GM06990 (cell line): ENCODE results near the gene PSMC1.

Source experiments
- DNase-seq: peaks from one replicate; pipeline ENCODE4 v3.0.0-alpha.2; 2011; ENCODE audit not compliant: insufficient read length; ENCODE audit errors: extremely low read depth
- H3K27me3 ChIP-seq: replicated peaks from 2 replicates; pipeline ENCODE4 v1.6.0; 2011; ENCODE audit warnings: low read length; ENCODE audit not compliant: control insufficient read depth, insufficient read depth
- H3K36me3 ChIP-seq: 2 replicates; pipeline ENCODE4 v1.5.1; 2011; ENCODE audit warnings: low read length; ENCODE audit not compliant: control insufficient read depth, insufficient read depth
- H3K4me3 ChIP-seq: replicated peaks from 2 replicates; pipeline ENCODE4 v1.5.1; 2011; ENCODE audit warnings: low read depth, mild to moderate bottlenecking, control low read depth, low read length
- TF ChIP-seq, protein P1 (sequence below): IDR thresholded peaks from 2 replicates; pipeline ENCODE4 v1.5.1; 2011; ENCODE audit warnings: low read length, control low read depth, mild to moderate bottlenecking, inconsistent platforms; ENCODE audit not compliant: insufficient read depth, poor library complexity, severe bottlenecking

Gene PSMC1

DNA sequence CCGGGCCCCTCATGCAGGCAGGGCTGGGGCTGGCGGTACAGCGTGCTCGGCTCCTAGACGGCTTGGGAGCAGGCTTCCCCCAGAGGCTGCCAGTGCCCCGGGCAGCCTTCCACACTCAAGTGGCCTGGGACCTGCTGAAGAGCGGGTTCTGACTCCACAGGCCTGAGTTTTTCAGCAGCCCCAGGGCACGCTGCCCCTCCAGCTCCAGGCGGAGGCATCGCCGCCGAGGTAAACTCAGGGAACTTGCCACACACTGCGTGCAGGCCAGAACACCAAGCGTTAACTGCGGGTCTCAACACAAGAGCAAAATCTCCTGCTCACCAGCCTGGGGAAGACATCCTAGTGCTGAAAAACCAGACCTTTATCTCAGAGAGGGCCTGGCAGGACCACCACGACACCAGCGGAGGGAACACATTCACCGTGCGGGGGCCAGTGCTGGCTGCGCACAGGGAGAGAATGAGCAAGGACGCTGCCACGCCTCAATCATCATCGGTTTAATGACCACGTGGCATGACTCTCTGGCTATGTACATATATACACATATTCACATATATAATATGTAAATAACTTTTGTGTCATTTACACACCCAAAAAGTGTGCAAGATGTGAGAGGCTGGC lies 21.3 kb downstream of the PSMC1 start:
- DNase-seq = no peak
- Histone ChIP-seq H3K36me3 (peaks cover 13% of the 10 kb centered on the region), H3K4me3 (no peak overlapping the region), H3K27me3 (no peaks in the 10 kb centered on the region)
- TF ChIP-seq, protein P1, sequence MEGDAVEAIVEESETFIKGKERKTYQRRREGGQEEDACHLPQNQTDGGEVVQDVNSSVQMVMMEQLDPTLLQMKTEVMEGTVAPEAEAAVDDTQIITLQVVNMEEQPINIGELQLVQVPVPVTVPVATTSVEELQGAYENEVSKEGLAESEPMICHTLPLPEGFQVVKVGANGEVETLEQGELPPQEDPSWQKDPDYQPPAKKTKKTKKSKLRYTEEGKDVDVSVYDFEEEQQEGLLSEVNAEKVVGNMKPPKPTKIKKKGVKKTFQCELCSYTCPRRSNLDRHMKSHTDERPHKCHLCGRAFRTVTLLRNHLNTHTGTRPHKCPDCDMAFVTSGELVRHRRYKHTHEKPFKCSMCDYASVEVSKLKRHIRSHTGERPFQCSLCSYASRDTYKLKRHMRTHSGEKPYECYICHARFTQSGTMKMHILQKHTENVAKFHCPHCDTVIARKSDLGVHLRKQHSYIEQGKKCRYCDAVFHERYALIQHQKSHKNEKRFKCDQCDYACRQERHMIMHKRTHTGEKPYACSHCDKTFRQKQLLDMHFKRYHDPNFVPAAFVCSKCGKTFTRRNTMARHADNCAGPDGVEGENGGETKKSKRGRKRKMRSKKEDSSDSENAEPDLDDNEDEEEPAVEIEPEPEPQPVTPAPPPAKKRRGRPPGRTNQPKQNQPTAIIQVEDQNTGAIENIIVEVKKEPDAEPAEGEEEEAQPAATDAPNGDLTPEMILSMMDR = no peak

DNA sequence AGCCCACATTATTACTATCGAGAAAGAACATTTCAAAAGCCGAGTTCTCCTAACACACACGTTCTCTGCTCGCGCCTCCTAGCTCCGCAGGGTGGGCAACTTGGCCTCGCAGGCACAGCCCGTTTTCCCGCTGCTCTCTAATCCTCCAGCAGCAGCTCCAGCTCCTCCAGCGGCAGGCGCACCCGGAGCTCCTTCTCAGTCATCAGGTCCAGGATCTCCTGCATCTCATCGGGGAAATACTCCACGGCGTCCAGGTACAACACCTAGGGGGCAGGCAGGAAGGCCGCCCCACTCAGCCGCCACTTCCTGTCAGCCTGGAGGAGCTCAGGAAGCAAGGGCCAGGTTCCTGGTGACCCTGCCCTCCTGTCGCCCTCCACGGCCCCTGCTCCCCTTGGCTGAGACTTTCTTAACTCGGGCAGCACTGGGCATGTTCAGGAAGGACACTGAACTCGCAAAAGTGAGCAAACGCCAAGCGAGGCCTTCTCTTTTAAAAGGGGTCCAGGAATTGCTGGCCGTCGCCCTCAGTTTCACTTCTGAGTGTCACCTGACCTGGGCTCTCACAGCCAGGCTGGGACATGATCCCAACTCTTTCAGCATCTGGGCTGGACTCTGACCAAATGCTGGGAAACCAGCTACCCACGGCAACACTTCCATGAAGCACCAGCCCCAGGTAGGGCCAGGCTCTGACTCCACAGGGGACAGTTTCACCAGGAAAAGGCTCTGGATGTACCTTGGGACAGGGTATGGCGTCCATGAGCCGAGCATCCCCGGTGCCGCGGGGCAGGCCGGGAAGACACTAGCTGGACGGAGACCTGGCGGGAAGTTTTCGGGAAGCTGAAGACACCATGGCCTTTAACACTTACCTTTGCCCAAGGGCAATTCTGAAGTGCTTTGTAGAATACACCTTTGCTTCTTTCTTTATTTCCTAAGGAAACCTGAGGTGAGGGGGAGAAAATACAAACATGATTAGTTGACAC lies 22.1 kb downstream of the PSMC1 start:
- peaks cover 12% of the 10 kb centered on the region for H3K36me3 ChIP-seq
- DNase-seq = no peak
- no peaks in the 10 kb centered on the region for H3K27me3 ChIP-seq
- no peak overlapping the region for H3K4me3 ChIP-seq
- TF ChIP-seq, protein P1 = no peak

DNA sequence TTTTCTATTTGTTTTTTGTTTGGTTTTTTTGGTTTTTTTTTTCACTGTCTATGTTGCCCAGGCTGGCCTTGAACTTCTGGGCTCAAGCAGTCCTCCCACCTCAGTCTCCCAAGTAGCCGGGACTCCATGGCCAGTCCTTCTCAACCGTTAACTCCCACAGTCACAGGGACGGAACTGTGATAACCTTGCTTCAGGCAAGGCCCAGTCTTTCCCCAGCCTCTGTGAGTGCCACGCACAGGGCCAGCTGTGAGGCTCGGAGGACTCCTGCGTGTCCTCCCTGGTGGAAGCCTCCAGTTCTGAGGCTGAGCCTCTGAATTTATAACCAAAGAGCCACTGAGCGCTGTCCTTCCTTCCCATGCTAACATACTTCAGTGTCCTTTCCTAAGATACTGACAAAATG lies 23.7 kb downstream of the PSMC1 start:
- no peaks in the 10 kb centered on the region for H3K27me3 ChIP-seq
- H3K36me3 ChIP-seq = peaks cover 11% of the 10 kb centered on the region
- no peak for DNase-seq
- H3K4me3 ChIP-seq = no peak overlapping the region
- TF ChIP-seq, protein P1 = no peak

DNA sequence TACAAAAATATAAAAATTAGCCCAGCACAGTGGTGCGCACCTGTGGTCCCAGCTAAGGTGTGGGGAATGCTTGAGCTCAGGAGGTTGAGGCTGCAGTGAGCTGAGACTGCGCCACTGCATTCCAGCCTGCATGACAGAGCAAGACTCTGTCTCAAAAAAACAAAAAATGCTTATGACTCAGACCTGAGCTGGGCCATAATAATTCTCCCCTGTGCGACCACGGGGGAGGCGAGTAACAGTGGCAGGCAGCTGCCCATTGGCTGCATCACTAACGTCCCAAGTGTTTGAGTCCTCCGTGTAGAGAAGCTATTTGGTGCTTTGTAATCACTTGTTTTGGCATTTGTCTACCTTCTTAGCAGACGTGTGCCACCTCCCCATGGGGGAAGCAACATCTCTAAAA lies 24.9 kb downstream of the PSMC1 start:
- DNase-seq = no peak
- TF ChIP-seq, protein P1 = no peak

DNA sequence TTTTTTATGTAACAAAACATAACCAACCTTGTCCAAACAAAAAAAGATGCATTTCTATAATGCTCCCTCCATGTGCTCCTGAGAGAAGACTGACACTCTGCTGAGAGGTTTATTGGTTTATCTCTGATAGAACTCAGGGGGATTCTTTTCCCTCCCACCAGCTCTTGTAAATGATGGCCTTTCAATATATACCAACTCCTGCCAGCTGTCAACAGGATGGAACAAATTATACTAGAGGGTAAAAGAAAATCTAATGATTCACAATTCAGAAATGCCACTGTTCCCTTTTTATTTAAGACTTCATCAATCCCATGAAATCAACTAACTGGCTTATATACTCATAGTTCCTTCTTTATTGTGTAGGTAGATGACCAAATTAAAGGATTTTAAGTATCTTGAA lies 25.4 kb downstream of the PSMC1 start:
- TF ChIP-seq, protein P1 = no peak
- Histone ChIP-seq H3K36me3 (peaks cover 12% of the 10 kb centered on the region), H3K27me3 (no peaks in the 10 kb centered on the region), H3K4me3 (no peak overlapping the region)
- DNase-seq = no peak

More for the DNA sequence above, 24.9 kb downstream of the PSMC1 start:
- peaks cover 11% of the 10 kb centered on the region for H3K36me3 ChIP-seq
- no peaks in the 10 kb centered on the region for H3K27me3 ChIP-seq
- H3K4me3 ChIP-seq = no peak overlapping the region
